GM19023 (cell line): ENCODE measurements around the gene FSTL5.

Experiments
- ATAC-seq: cut with Tn5 transposase; IDR thresholded peaks from one replicate; pipeline ENCODE4 v1.9.1; 2021; ENCODE audit warnings: mild to moderate bottlenecking, moderate library complexity; ENCODE audit not compliant: unreplicated experiment

FSTL5 gene

DNA sequence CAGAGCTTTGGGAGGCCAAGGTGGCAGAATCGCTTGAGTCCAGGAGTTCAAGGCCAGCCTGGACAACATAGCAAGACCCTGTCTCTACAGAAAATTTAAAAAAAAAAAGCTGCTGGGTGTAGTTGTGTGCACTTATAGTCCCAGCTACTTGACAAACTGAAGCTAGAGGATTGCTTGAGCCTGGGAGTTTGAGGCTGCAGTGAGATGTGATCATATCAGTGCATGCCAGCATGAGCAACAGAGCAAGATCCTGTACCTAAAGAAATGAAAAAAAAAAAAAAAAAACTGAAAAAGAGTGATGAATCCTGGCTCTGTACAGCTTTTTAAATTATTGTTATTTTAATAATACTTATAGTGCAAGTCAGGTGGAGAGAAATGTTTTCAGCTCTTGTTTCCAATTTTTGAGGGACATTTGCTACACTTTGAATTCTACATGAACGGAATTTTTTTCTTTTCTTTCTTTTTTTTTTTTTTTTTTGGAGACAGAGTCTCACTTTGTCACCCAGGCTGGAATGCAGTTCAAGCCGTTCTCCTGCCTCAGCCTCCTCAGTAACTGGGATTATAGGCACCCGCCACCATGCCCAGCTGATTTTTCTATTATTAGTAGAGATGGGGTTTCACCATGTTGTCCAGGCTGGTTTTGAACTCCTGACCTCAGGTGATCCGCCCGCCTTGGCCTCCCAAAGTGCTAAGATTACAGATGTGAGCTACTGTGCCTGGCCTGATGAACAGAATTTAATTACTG, 215.6 kb downstream of the FSTL5 start:
- no peak for ATAC-seq

- no peak for ATAC-seq
Observed at GRCh38 chr4:161937596-161937995, 226.2 kb downstream of the FSTL5 start.

- ATAC-seq: no peak
Observed at GRCh38 chr4:161936625-161937550, 226.9 kb downstream of the FSTL5 start.

DNA sequence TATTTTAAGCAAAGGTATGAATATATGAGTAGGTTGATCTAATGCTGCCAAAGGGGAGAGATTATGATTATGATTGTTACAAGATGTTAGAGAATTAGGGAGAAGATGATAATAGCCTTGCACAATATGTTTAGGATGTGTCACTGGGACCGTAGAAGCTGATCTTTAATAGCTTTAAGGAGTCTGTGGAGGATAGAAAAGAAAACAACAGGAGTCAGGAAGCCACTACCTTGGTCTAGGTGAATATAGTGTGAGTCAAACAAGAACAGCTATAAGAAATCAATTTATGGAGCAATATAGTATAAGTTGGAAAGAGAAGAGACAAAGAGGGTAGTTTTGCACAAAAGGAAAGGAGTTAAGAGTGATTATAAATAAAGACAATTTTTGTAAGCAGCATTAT, 232.7 kb downstream of the FSTL5 start:
- no peak for ATAC-seq

DNA sequence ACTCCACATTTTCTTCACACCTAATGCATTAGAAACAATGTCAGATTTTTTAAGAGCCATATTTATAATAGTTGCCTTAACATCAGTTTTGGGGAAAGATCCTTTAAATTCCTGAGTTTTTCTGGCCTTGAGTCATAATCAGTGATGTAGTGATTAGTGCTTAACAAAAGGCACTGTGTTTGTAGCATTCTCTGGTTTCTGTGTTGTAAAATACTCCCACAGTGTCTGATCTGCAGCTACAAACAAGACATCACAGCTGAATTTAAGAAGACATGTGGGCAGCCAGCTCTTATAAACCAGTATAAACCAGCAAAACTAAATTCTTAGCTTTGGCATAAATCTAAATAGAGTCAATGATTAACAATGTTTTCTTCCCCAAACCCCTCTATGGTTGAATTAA, 233.8 kb downstream of the FSTL5 start:
- no peak for ATAC-seq

- no peak for ATAC-seq
Observed at GRCh38 chr4:161926033-161926828, 237.6 kb downstream of the FSTL5 start.

GRCh38 chr4:161920304-161921052, 243.3 kb downstream of the FSTL5 start:
- peak; percentile 22 for ATAC-seq

GRCh38 chr4:161919442-161920220, 244.2 kb downstream of the FSTL5 start:
- ATAC-seq: peak; percentile 55

DNA sequence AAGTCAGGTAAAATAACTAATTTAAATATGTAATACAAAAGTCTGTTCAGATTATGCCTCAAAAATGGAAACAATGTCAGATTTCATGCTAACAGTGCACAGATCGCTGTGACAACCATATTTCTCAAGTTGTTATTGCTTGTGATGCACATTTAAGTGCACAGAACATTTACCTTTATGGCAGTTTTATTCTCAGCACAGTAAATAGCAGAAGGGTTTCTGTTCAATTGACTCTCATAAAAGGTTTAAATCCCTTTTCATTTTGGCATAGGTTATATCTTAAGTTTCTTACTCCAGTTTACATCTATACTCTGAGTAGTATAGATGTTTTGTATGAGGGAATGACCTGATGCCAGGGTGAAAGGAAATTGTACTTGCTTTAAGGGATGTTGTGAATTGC, 247.8 kb downstream of the FSTL5 start:
- ATAC-seq: no peak

- ATAC-seq: no peak
Observed at GRCh38 chr4:161907590-161907955, 256.2 kb downstream of the FSTL5 start.

- ATAC-seq: no peak
Observed at GRCh38 chr4:161906836-161907589, 256.8 kb downstream of the FSTL5 start.

DNA sequence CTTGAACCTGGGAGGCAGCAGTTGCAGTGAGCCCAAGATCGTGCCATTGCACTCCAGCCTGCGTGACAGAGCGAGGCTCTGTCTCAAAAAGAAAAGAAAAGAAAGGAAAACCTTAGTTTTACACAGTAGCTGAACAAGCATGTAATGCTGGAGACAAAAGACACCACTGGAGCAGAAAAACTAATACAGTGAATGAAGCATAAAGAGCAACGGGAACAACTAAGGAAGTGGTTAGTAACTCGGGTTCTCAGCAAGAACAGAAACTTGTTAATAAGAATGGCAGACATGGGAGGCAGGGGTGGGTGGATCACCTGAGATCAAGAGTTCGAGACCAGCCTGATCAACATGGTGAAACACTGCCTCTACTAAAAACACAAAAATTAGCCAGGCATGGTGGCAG, 263.7 kb downstream of the FSTL5 start:
- ATAC-seq: no peak

- ATAC-seq: no peak
Observed at GRCh38 chr4:161894493-161895167, 269.2 kb downstream of the FSTL5 start.

DNA sequence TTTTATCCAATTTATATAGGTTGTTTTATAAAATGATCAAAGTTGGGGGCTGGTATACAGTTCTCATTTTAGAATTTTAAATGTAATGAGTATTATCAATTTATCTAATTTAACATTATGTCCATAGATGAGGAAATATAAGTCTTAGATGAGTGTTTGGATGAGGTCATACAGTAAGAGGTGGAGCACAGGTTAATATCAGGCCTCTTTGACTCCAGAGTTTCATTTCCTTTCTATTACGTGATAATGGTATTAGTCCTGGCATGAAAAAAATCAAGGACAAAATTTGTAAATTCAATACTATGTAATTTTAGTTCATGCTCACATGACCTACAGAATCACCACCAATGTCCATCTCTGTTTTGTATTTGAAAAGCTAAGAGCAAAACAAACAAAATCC, 269.8 kb downstream of the FSTL5 start:
- no peak for ATAC-seq

- no peak for ATAC-seq
Observed at GRCh38 chr4:161893566-161893965, 270.2 kb downstream of the FSTL5 start.

DNA sequence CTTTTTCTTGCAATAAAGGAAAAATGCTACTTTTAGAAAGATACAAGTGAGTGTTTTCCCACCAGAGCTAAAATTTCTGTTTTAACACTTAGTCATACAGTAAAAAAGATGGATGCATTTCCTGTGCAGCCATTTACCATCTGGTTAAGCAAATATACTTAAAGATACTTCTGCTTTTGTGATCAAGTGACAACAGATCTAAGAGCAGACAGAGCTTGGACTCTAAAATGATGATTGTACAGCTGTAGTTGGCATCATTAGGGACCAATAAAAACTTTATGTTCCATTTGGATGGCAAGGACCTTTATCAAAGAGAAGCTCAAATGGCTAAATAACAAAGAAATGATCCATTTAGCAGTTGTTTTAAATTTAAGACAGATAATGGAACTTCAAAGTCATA, 270.8 kb downstream of the FSTL5 start:
- ATAC-seq: no peak

DNA sequence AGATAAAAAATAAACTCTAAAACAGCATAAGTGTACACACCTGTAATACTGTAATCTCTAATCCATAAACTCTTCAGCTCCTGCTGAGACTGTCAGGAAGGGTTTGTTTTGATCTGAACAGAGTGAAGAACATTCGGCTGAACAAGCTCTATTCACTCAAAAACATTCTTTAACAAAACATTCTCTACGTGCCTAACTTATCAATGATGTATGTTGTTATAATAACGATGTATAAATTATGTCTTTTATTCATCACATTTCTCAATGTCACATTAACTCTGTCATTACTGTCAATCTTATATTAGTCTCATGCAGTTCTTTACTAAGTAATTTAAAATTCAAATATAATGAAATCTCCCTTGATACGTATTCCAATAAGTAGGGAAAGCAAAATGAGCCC, 280.6 kb downstream of the FSTL5 start:
- no peak for ATAC-seq

DNA sequence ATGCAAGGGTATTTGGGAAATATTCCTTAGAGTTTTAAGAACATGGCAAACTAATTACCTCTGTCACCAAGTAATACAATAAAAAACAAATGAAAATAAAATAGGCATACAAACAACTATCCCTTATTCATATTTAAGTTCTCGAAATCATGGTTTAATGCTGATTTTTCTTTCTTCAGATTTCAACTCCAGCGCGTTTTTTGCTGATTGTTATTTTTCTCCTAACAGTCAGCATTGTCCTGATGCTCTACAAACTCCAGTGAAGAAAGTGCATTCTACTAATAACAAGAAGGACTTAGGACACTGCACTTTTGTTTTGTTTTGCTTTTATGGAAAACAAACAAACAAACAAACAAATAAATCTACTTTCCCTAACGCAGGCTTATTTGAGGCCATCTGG, 282.4 kb downstream of the FSTL5 start:
- ATAC-seq: no peak

DNA sequence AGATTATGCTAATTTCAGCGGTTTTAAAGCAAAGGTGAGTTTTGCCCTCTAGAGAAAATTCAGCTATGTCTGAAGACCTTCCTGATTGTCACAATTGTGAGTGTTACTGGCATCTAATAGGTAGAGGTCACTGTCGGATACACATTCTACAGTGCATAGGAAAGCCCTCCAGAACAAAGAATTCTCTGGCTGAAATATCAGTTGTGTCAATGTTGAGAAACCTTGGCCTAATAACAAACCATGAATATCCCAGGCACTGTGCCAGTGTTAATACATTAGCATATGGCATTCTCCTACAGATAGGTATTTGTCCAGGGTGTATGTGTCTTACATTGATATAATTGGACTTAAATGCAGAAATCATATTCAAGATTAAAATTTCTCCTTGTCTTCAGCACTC, 294.3 kb downstream of the FSTL5 start:
- no peak for ATAC-seq
